ENCODE data around the gene SDHB.

SDHB gene

GRCh38 chr1:17052038-17052437 is 1.8 kb downstream of the SDHB start:
- Mint-ChIP-seq H3K27me3 (ENCODE audit: low read depth) (peaks cover 6% of the 10 kb centered on the region), H3K36me3 (ENCODE audit: low read depth) (peaks cover 7% of the 10 kb centered on the region), H3K27ac (no peak overlapping the region), H3K4me1 (peaks cover 38% of the 10 kb centered on the region), H3K4me3 (peak overlapping the region; percentile 63 to 100 (median 100)), H3K9me3 (no peaks in the 10 kb centered on the region)
- TF ChIP-seq CTCF (IDR thresholded peaks at IDR 0.05; ENCODE audit: unreplicated experiment in 3 of 3) = no peak

- H3K4me3 Mint-ChIP-seq = no peak overlapping the region
- peaks cover 20% of the 10 kb centered on the region for H3K36me3 Mint-ChIP-seq (ENCODE audit: low read depth)
- peak overlapping the region in 1 of 3 experiments; percentile 22 for H3K27ac Mint-ChIP-seq
- H3K4me1 Mint-ChIP-seq = peaks cover 23% of the 10 kb centered on the region
- H3K9me3 Mint-ChIP-seq = no peaks in the 10 kb centered on the region
- TF ChIP-seq CTCF (IDR thresholded peaks at IDR 0.05; ENCODE audit: unreplicated experiment in 3 of 3) = no peak
- H3K27me3 Mint-ChIP-seq (ENCODE audit: low read depth) = peaks cover 3% of the 10 kb centered on the region
Measured at GRCh38 chr1:17047924-17048323, 5.9 kb downstream of the SDHB start.

DNA sequence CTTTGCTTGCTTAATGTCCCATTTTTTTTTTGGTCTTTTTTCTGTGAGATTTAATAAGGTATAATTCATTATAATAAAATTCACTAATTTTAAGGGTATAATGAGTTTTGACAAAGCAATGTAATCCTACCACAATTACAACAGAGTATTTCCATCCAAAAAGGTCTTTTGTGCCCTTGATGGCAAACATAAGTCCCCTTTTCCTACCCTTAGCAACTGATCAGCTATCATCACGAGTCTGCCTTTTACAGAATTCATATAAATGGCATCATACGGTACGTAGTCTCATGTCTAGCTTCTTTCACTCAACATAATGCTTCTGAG is 7.5 kb downstream of the SDHB start:
- no peak overlapping the region for H3K4me3 Mint-ChIP-seq
- peaks cover 31% of the 10 kb centered on the region for H3K36me3 Mint-ChIP-seq (ENCODE audit: low read depth)
- H3K27me3 Mint-ChIP-seq (ENCODE audit: low read depth) = peaks cover 3% of the 10 kb centered on the region
- H3K4me1 Mint-ChIP-seq = peaks cover 16% of the 10 kb centered on the region
- peak overlapping the region in 1 of 3 experiments; percentile 52 for H3K27ac Mint-ChIP-seq
- peak in 1 of 3 experiments; percentile 28 for TF ChIP-seq CTCF (IDR thresholded peaks at IDR 0.05; ENCODE audit: unreplicated experiment in 3 of 3)
- H3K9me3 Mint-ChIP-seq = no peaks in the 10 kb centered on the region

GRCh38 chr1:17045634-17046333 is 8.0 kb downstream of the SDHB start:
- TF ChIP-seq CTCF (IDR thresholded peaks at IDR 0.05; ENCODE audit: unreplicated experiment in 3 of 3) = peak; percentile 74 to 82 (median 80)
- Mint-ChIP-seq H3K27me3 (ENCODE audit: low read depth) (peaks cover 3% of the 10 kb centered on the region), H3K27ac (peak overlapping the region; percentile 52 to 75 (median 73)), H3K4me1 (peaks cover 11% of the 10 kb centered on the region), H3K9me3 (no peaks in the 10 kb centered on the region), H3K36me3 (ENCODE audit: low read depth) (peaks cover 26% of the 10 kb centered on the region), H3K4me3 (peak overlapping the region in 2 of 3 experiments; percentile 61 to 74)

GRCh38 chr1:17045150-17045549 is 8.7 kb downstream of the SDHB start:
- TF ChIP-seq CTCF (IDR thresholded peaks at IDR 0.05; ENCODE audit: unreplicated experiment in 3 of 3) = no peak
- H3K4me3 Mint-ChIP-seq = no peak overlapping the region
- H3K36me3 Mint-ChIP-seq (ENCODE audit: low read depth) = peaks cover 29% of the 10 kb centered on the region
- H3K27me3 Mint-ChIP-seq (ENCODE audit: low read depth) = peaks cover 3% of the 10 kb centered on the region
- peaks cover 11% of the 10 kb centered on the region for H3K4me1 Mint-ChIP-seq
- H3K27ac Mint-ChIP-seq = peak overlapping the region; percentile 16 to 29 (median 22)
- no peaks in the 10 kb centered on the region for H3K9me3 Mint-ChIP-seq

DNA sequence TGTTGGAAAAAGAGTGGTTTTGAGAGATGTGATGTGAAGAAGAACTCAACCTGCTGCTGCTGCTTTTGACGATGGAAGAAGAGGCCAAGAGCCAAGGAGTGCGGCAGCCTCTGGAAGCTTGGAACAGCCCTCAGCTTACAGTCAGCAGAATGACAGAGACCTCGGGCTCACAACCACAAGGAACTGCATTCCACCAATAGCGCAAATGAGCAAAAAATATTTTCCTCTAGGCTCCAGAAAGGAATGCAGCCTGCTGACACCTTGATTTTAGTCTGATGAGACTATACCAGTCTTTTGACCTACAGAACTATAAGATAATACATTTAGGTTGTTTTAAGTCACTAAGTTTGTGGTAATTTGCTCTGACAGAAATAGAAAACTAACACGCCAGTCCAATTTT is 10.2 kb downstream of the SDHB start:
- Mint-ChIP-seq H3K27ac (peak overlapping the region in 1 of 3 experiments; percentile 43), H3K27me3 (ENCODE audit: low read depth) (peaks cover 3% of the 10 kb centered on the region), H3K4me3 (no peak overlapping the region), H3K36me3 (ENCODE audit: low read depth) (peaks cover 33% of the 10 kb centered on the region), H3K9me3 (no peaks in the 10 kb centered on the region), H3K4me1 (peaks cover 11% of the 10 kb centered on the region)
- TF ChIP-seq CTCF (IDR thresholded peaks at IDR 0.05; ENCODE audit: unreplicated experiment in 3 of 3) = no peak

Measured in nephron (organoid).